Mesothelial cell of epicardium (in vitro differentiated cells): ENCODE data around the gene PROCA1. TPM values are rescaled to one million over a fixed set of nuclear protein-coding genes. Genes with fewer than 3 reads are reported as not detected.

Experiments
- DNase-seq, 2 experiments: peaks; one replicate each; pipeline ENCODE4 v3.0.0; 2021; ENCODE audit warnings: low spot score in 2 of 2; ENCODE audit not compliant: unreplicated experiment in 2 of 2
- H3K27ac Mint-ChIP-seq: 2 replicates; pipeline ENCODE4 v1.8.0; 2021; ENCODE audit warnings: mixed read lengths
- H3K27me3 Mint-ChIP-seq: 2 replicates; pipeline ENCODE4 v1.8.0; 2021; ENCODE audit warnings: low read depth, mixed read lengths
- H3K36me3 Mint-ChIP-seq: 2 replicates; pipeline ENCODE4 v1.8.0; 2021; ENCODE audit warnings: mixed read lengths
- H3K4me1 Mint-ChIP-seq: 2 replicates; pipeline ENCODE4 v1.8.0; 2021; ENCODE audit warnings: mixed read lengths
- H3K4me3 Mint-ChIP-seq: 2 replicates; pipeline ENCODE4 v1.8.0; 2021; ENCODE audit warnings: mild to moderate bottlenecking, moderate library complexity, mixed read lengths
- H3K9me3 Mint-ChIP-seq: 2 replicates; pipeline ENCODE4 v1.8.0; 2021; ENCODE audit warnings: mixed read lengths
- CTCF ChIP-seq: fragments of 200-600 bp; sonication (generic); IDR thresholded peaks from one replicate; pipeline ENCODE4 v1.5.0; 2021; ENCODE audit warnings: antibody characterized with exemption; ENCODE audit not compliant: unreplicated experiment
- total RNA-seq: library from RNA; stranded (reverse); gene quantifications from 3 replicates; pipeline ENCODE4 v1.2.1, GENCODE V29; 2021

Gene PROCA1
- total RNA-seq, 1 donor from 2014 or later, result 11.7 TPM

DNA sequence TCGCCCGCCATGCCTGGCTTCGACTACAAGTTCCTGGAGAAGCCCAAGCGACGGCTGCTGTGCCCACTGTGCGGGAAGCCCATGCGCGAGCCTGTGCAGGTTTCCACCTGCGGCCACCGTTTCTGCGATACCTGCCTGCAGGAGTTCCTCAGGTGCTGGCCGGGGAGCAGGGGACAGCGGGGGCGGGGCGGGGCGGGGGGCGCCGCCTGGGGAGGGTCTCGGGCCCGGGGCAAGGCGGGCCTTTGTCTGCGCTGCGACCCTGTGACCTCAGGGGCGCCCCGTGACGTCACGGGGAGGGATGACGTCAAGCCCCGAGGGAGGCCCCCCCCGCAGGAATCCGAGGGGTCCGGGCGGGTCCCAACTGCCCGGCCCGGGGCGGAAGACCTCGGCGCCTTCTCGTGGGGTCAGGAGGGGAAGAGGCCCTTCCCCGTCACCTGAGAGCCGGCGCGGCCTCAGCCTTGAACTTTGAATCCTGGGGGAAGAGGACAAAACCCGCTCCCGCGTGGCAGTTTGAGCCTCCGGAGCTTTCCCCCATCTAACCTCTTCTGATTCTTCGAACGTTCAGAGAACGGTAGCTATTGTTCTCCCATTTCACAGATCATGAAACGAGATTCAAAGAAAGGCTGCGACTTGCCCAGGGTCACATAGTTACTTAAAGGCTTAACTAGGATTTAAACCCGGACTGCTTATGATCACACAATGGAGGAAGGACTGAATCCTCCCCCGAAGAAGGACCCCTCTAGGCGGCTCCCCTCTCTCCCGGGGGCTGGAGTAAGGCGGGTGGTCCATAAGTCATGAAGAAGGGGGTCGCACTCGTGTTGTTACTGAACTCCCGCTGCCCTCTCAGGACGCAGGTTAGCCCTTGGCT lies 32.6 kb upstream of the PROCA1 start:
- H3K36me3 Mint-ChIP-seq, result peaks cover 3% of the 10 kb centered on the region
- H3K27ac Mint-ChIP-seq, result peak overlapping the region; percentile 98
- peaks cover 32% of the 10 kb centered on the region for H3K4me1 Mint-ChIP-seq
- no peak for TF ChIP-seq CTCF
- H3K27me3 Mint-ChIP-seq, result no peaks in the 10 kb centered on the region
- H3K4me3 Mint-ChIP-seq, result peak overlapping the region; percentile 89
- H3K9me3 Mint-ChIP-seq, result no peaks in the 10 kb centered on the region
- peak in 1 of 2 experiments; percentile 59 for DNase-seq

- Mint-ChIP-seq H3K4me3 (peak within 1 kb of the TSS; percentile 89), H3K4me1 (peaks cover 32% of the 10 kb centered on the region), H3K36me3 (no peaks in the 10 kb centered on the region), H3K27me3 (no peaks in the 10 kb centered on the region), H3K27ac (peak within 1 kb of the TSS; percentile 98), H3K9me3 (no peaks in the 10 kb centered on the region)
- no peak for TF ChIP-seq CTCF
- peak; percentile 72 to 80 for DNase-seq
Measured at GRCh38 chr17:28743243-28744103, 31.8 kb upstream of the PROCA1 start, which contains the start of gene TRAF4. TRAF4 (plus strand) TSS chr17:28744011; CDS start chr17:28744113, 102 bp downstream.

DNA sequence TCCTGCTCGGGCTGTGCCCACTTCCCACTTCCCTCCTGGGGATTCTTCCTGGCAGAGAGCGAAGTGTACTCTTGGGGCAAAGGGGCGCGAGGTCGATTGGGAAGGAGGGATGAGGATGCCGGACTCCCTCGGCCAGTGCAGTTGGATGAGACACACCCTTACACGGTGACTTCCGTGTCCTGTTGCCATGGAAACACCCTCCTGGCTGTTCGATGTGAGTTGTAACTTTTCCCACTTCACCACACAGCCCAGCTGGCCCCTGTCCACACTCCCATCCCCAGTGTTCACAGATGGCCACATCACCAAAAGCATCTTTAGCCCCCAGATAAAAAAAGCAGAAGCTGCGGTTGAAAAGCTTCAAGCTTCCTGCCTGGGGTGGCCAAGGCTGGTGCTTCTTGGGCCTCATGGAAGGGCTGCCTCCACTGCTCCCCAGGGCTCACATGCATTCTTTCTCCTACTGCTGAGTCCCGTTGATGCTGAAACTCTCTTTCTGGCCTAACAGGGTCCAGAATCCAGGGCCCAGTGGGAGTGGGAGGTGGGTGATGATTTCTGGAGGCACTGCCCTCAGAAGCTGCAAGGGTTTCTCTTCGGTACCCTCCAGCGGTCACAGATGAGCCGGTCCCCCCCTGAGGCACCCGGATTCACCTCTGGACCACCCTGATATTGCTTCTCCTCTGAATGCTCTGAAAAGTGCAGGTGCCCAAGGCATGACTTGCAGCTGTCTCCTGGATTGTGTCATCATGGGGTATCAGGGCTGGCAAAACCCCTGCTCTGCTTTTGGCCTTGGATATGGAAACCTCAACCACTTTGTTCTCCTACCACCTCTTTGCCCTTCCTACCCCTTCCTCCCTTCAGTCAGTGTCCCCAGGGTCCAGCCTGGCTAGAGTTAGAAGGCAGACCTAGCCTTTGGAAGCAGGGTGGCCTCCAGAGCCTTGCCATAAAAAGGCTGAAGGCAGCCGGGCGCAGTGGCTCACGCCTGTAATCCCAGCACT lies 30.0 kb upstream of the PROCA1 start:
- no peaks in the 10 kb centered on the region for H3K9me3 Mint-ChIP-seq
- peaks cover 16% of the 10 kb centered on the region for H3K4me1 Mint-ChIP-seq
- no peak for DNase-seq
- no peak for TF ChIP-seq CTCF
- H3K27me3 Mint-ChIP-seq, result no peaks in the 10 kb centered on the region
- H3K27ac Mint-ChIP-seq, result peak overlapping the region; percentile 30
- H3K4me3 Mint-ChIP-seq, result no peak overlapping the region
- H3K36me3 Mint-ChIP-seq, result no peaks in the 10 kb centered on the region

DNA sequence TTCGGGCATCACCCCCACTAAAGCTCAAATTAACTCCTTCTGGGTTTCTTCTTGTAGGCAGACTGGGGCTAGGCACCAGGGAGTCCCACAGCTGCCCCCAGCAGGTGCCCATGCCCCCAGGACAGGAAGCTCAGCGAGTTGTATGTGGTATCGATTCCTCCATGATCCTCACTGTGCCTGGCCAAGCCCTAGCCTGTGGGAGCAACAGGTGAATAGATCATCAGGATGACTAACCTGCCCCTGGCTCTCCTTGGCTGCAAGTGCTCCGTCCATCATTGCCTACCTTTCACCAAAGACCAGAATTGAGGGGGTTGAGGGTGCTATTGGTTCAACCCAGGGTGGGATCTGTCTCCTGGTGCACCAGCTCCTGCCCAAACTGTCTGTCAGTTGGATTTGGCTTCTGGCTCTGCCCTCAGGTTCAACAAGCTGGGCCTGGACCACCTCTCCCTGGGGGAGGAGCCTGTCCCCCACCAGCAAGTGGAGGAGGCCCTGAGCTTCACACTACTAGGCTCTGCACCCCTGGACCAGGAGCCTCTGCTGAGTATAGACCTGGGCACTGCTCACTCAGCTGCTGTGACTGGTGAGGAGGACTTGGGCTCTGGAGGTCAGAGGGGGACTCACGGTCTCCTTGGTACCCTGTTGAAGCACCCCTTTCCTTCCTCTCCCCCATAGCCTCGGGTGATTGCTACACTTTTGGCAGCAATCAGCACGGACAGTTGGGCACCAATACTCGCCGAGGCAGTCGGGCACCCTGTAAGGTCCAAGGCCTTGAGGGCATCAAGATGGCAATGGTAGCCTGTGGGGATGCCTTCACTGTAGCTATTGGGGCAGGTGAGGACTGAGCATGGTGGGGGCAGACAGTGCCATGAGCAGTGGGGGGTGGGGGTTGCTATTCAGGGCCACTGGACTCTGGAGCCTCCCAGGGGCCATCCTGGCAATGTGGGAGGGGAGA lies 29.0 kb upstream of the PROCA1 start:
- TF ChIP-seq CTCF, result no peak

More for the DNA sequence above, 29.0 kb upstream of the PROCA1 start:
- Mint-ChIP-seq H3K9me3 (no peaks in the 10 kb centered on the region), H3K4me3 (no peak overlapping the region), H3K27me3 (no peaks in the 10 kb centered on the region), H3K27ac (no peak overlapping the region), H3K36me3 (no peaks in the 10 kb centered on the region), H3K4me1 (peaks cover 9% of the 10 kb centered on the region)
- DNase-seq, result no peak
